Measurements from ENCODE around the gene KCNJ5.

The KCNJ5 gene

DNA sequence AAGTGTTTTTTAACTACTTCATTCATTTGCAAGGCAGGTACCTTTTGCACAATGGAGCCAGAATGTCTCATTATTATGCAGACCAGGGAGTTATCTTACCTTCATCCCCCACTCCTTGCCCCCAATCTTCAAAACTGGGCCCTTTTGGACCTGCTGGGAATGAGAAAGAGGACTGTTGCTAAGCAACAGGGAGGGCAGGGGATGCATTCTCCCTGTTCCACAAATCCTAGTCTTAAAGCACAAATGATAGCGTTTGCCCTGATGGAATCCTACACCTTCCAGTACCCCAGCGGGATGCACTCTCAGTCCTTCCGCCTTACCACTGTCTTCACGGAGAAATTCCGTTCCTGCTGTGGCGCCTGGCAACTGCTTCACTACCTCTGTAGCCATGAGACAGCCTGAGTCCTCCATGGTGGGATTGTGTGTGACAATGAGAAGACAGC, 20.0 kb upstream of the KCNJ5 start:
- DNase-seq (ENCODE audit: low read depth in 2 of 2) = no peak

DNA sequence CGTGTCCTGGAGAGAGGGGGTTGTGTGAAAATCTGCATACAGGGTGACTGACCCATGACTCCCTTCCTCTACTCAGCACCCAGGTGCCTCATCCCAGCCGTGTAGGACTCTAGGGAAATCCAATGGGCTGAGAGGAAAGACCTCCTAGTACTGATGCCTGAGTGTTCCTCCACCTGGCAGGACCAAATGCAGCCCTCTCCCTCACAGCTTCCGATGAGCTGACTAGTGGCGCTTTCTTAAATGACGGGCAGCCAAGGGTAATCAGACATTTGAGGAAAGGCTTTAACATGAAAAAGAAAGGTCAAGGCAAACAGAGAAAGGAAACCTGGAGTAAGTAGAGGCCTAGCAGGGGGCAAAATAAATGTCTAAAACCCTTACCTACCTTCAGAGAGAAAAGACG, 19.1 kb upstream of the KCNJ5 start:
- no peak for DNase-seq (ENCODE audit: low read depth in 2 of 2)

DNA sequence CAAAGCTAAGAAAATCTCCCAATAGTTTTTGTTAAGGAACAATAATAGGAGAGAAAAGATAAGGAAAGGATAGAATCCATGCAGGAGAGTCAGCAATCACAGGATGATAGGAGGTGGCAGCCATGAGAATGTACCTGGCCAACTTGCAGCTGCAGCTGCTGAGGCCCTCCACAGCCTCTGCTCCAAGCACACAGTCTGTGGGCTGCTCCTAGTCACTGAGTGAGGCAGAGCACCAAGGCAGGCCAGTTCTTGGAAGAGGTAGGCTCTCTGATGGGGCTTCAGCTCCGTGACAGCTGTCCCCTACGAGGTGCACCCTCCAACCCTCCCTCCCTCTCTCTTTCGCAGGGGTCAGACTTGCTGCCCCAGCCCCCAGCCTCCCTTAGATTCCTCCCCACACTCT, 18.6 kb upstream of the KCNJ5 start:
- DNase-seq (ENCODE audit: low read depth in 2 of 2) = no peak

DNA sequence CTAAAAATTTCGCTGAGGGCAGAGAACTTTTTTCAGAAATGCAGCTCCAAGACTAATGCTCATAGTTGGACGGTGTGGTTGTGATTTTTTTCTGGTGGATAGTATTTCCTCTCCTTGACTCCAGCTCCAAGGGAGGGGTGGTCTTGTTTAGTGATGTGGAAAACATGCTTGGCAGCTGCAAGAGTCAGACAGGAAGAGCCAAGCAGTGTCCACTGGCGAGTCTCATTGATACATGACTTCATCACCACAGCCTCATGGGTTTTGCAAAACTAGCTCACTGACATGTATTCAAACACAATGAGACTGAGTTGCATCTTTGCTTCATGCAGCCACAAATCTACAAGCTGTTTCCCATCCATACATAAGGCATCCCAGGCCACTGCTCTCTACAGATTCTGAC, 16.7 kb upstream of the KCNJ5 start:
- DNase-seq (ENCODE audit: low read depth in 2 of 2) = no peak

DNA sequence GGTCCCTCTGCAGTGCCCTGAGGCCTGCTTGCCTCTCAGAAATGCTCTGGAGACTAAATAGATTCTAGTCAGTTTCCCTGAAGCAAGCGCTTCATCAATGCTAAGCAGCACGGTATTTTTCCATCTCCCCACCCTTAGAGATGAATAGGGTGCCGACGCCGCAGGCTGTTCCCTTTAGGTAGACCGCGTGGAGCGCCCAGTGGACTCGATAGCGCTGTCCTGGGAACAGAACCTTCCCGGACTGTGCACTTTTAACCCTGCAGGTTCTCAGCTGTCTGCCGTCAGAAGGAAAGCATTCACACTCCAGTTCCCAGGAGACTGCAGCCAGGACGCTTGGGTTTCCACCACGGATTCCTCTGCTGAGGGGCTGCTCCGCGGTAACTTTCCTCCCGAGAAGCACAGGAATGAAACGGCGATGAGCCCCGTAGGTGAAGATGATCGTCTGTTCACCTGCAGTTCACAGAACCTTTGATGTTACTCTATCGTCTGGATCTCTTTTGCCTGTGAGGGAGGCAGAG, 15.0 kb upstream of the KCNJ5 start:
- no peak for DNase-seq (ENCODE audit: low read depth in 2 of 2)

DNA sequence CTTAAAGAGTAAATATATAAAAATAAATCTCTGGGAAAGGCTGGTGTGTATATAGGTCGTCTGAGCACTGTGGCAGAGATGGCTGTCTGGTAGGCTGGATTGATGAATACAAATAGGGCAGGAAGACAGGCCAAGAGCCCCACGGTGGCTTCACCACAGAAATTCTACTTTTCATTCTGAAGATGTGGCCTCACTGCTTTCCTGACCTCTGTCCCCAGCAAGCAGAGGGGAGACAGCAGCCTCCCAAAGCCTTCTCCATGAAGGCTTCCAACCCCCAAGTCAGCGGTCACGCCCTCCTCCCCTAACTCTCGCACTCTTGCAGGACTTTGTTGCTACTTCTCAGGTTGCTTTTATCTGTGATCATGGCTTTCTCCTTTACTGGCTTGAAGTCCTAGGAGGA, 13.4 kb upstream of the KCNJ5 start:
- DNase-seq (ENCODE audit: low read depth in 2 of 2) = no peak

DNA sequence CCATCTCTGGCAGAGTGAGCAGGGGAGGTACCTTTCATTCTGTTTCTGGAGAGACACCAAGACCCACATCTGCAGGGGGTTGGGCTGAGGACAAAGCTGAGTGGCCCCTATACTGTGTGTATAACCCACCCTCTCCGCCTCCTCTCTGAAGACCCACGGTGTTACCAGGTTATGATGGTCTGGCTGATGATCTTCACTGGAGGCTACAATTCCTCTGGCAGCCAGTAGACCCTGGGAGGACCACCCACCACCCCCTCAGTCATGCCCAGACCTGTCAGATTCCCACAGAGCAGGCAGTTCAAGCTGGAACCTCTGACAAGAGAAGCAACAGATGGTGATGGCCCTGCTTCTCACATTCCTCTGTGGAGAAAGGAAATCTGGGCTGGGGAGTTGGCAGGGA, 12.7 kb upstream of the KCNJ5 start:
- no peak for DNase-seq (ENCODE audit: low read depth in 2 of 2)

DNA sequence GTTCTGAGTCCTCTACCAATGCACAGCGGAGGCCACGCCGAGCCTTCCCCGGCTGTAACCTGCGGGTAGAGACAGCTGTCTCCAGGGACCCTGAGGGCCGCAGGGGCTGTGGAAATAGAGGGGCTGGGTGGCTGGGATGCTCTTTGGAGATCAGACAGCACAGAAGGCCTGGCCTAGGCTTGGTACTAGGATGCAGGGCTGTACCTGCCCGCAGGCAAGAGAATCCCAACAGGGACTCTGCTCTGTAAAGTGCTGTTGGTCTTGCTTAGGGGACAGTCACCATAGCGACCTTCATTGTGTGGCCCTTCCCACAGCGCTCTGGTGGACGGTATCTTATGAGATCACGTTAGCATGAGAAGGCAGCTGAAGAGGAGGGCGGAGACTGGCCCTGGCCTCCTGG, 11.3 kb upstream of the KCNJ5 start:
- DNase-seq (ENCODE audit: low read depth in 2 of 2) = no peak

DNA sequence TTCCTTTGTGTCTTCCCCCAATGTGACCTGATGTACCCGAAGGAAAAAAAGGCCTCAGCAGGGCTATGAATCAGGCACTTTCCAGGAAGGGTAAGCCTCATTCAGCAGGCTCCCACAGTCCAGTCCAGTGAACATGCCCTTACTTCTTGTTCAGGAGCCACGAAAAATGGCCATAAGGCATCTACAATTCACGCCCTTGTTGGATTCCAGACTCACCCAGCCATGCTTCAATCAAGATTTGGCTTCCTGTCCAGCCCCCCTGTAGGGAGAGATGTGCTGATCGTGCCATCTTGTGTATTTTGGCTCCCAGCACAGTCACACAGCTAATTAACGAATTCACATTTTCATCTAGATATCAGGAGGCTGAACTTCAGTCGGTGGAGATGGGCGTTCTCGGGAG, 9.9 kb upstream of the KCNJ5 start:
- no peak for DNase-seq (ENCODE audit: low read depth in 2 of 2)

DNA sequence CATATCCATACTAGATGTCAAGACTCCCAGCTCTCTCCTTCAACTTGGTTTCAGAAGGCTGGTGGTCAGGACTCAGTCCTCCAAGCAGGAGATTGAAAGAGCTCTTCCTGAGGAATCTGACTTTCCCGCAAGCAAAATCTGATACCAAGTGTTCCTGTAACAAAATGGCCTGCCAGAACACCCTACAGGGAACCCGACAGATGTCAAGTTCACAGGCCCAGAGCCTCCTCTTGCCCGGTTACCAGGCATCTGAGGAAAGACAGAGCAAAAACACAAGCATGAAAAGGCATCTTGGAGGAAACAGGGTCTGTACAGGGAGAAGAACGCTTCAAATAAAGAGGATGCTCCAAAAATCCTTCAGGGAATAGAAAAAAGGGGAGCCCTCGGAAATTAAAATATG, 8.7 kb upstream of the KCNJ5 start:
- no peak for DNase-seq (ENCODE audit: low read depth in 2 of 2)

DNA sequence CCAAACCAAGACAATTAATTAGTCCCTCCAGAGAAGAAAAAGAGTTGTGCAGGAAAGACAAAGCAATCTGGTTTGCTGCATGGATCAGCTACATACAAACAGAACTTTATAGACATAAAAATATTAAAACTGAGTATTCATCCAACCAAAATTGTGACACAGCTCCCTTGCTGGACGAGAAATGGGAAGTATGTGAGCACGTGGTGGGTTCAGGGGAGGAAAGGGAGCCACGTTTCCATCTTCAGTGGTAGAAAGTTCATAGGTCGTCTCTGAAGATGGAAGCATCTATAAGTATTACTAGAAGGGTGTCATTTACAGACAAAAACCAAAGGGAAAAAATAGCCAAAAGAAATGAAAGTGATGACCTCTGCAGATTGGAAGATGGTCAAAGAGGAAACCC, 7.1 kb upstream of the KCNJ5 start:
- no peak for DNase-seq (ENCODE audit: low read depth in 2 of 2)

DNA sequence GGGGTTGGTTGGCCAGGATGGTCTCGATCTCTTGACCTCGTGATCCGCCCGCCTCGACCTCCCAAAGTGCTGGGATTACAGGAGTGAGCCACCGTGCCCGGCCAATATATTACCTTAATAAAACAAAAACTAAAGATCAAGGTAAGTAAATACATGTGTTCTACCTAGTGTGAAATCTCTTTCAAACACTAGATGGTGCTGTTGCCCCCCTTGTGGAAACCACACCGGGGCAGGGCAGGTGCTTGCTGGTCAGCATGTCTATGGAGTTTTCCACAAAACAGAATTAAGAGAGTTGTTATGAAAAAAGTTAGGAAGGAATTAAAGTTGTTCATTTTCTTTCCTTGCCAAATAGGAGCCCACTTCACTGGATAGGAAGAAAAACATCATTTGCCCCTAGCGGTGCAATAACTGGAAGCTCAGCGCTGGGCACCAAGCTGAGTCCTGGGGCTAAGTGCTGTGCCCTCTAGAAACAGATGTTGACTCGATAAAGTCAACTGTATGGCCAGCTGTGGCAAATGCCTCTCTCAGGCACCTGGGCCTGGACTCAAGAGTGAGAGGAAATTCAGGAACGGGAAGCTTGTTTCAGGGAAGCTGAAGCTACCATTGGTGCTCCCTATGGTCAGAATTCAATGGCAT, 6.3 kb upstream of the KCNJ5 start:
- DNase-seq (ENCODE audit: low read depth in 2 of 2) = peak in 1 of 2 donors; percentile 35

DNA sequence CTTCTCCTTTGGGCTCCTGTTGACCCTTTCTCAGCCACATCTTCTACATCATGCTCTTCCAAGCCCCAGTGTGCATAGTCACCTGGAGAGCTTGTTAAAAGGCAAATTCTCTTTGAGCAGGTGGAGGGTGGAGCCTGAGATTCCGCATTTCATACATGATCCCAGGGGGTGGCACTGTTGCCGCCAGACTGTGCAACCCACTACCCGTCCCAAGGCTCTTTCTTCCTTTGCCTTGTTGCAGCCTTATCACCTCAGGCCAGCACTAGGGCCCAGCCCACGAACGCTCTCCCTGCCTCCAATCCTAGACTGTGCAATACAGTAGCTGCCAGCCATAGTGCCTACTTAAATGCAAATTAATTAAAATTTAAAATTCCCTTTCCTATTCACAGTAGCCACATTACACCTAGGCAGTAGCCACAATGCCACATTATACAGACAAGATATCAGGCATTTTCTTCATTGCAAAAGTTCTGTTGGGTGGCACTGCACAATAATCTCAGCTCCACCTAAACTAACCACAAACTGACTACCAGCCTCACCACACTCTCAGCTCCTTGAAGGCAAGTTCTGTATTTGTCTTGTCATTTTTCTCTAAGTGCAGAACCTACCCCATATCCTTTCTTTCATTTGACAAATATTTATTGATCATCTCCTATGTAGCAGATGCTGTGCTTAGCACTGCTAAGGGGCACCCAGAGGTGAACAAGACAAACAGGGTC, 4.6 kb upstream of the KCNJ5 start:
- no peak for DNase-seq (ENCODE audit: low read depth in 2 of 2)

DNA sequence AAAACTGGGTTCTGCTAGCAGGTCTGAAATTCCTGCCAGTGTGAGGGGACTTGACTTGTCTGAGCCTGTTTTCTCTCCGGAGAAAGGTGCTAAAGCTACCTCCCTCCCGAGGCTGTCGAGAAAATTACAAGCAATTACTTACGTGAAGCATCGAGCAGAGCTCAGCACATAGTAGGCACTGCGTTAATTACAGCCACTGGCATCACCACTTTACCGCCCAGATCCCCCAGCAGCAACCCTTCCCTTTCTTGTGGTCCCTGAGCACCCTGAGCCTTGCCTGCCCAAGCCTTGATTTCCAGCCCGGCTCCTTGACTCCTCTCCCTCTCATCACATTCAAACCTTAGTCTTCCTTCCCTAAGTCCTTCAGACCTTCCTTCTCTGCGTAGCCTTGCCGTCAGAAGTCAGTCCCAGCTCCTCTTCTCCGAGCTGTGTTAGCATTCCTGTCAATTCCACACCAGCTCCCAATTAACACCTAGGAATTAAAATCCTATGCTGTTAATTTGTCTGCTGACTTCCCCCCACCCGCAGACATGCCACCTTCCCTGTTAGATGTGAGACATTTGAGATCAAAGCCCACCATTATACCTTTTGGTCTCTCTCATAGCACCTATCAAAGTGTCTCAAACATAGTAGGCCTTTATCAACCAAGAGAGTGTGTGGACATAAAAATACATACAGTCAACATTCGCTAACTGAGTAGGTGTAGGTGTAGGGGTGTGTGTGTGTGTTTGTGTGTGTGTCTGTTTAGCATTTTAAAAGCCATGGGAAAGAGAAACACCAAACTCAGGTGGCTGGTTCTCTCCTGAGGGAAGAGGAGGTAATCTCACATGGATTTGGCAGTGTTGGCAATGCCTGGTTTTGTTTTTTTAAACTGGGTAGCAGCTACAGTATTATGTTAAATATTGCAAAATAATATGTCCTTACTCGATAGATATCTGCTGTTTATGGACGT, 2.8 kb upstream of the KCNJ5 start:
- DNase-seq (ENCODE audit: low read depth in 2 of 2) = no peak

DNA sequence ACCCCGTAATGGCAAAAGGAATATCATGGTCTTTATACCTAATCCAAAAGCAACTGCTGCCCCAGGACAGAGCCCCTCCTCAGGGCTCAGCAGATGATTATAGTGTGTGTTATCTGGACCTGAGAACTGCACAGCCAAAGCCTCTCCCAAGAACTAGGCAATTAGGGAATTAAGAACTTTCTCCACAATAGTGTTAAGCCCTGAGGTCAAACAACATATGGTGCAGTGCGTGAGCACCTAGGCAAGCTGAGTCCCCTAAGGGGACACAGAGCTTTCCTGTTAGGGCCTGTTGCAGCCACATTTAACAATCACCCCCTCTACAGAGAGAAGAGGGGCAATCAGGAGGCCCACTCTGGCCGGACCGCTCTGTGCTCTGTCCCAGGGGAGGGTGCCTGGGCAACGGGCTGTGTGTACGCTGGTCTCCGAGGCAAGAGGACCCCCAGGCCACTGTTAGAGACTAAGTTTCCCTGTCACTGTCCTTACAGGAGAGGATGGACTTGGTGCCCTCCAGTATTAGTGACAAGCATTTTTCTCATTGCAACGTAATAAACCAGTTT, 1.4 kb upstream of the KCNJ5 start:
- no peak for DNase-seq (ENCODE audit: low read depth in 2 of 2)

DNA sequence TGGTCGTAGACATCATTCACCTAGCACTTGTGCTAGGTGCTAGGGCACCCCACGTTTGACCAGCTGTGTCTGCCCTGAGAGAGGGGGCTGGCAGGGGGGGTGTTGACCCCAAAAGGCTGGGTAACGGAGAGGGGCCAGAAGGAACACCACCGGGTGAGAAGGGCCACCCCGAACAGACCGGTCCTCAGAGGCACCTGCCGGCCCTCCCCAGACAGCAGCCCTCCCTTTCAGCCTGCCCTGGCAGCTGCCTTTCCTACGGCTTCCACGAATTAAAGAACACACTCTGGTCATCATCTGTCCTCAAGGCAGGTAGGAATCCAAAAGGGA, 977 bp upstream of the KCNJ5 start:
- no peak for DNase-seq (ENCODE audit: low read depth in 2 of 2)

DNA sequence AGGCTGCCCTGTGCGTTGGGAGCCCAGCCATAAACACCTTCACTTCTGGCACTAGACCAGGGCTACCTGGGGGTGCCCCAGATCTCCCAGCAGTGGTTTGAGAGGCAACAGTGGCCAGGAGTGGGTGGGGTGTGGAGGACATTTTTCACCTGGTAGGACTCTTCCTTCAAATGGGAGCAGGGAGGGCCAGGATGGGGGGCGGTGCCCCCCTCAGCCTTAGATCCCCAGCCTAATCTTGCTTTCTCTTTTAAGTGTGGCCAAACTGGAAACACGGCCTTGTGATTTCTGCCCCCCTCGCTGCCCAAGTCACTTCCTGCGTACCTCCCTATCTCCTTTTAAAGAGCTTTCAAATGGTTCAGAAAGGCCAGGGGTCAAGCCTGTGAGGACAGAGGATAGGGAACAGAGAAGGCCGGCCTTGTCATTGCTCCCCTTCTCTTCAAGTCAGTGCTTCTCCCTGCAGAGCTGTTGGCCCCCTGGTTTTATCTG, 800 bp downstream of the KCNJ5 start:
- DNase-seq (ENCODE audit: low read depth in 2 of 2) = no peak

DNA sequence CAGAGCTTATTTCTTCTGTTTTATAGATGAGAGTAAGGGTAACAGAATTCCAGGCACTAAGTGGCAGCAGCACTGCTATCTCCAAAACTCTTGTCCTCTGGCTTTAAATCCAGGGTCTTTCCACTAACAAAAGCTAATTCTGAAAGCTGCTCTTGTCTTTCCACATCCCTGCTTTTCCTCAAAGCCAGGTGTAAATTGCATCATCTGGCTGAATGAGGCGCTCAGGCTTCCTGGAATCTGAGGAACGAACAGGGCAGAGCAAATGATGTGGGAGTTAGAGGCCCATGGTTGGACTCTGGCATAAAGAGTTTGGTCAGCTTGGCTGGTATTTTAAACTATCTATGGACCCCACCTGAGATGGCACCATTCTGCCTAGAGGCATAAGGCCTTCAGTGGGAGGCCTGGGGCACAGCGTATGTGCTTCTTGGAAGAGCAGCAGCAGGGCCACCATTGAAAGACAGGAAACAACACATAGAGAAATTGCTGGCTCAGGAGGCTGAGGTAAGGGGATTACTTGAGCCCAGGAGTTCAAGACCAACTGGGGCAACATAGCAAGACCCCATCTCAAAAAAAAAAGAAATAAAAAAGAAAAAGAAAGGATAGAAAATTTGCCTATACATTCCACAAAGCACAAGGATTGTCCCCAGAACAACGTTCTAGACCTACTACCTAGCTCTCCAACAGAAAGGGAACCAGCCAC, 1.9 kb downstream of the KCNJ5 start:
- no peak for DNase-seq (ENCODE audit: low read depth in 2 of 2)

DNA sequence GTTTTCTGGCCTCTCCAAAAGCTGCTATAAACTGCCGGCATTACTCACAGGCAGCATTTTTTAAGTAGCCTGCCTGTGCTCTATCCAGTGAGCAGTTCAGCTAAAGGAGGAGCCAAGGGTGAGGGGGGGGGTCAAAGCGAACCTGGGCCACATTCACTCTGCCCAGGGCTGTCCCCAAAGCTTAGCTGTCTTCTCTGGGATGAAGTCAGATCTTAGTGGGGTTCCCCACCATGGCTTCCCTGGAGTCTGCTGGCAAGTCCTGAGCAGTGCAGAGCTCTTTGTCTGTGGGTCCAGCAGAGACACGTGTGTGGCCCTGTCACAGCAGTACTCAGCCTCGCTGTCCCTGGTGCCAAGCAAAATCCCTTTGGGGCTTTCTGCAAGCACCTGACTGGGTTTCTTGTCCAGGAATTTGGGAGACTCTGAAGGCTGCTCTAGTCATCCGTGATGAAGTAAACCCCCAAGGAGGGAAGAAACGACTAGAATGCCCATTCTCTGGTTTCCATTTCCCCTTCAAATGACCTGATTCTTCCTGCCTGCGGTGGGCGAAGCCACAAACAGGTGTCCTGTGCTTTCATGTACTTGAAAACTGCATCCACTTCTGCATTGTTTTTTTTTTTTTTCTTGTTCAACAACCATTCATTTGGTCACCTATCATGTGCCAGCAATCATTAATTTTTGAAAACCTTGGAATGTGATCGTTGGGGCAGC, 2.6 kb downstream of the KCNJ5 start:
- DNase-seq (ENCODE audit: low read depth in 2 of 2) = no peak

DNA sequence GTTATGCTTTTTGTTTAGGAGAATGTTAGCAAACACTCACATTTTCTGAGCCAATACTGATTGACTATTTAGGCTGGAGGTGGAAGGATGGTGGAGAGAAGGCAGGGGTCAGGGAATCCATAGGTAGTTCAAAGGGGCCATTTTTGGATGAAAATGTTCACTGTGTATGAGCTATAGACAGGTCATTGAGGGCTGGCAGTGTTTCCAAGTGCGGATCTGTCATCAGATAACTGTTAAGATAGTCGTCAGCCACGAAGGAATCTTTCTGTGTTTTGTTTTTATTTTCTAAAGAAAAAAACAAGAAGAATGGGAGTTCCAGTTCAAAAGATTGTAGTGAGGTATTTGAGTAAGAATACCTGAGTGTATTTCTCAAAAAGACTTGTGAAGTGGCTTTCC, 3.1 kb downstream of the KCNJ5 start:
- DNase-seq (ENCODE audit: low read depth in 2 of 2) = no peak

DNA sequence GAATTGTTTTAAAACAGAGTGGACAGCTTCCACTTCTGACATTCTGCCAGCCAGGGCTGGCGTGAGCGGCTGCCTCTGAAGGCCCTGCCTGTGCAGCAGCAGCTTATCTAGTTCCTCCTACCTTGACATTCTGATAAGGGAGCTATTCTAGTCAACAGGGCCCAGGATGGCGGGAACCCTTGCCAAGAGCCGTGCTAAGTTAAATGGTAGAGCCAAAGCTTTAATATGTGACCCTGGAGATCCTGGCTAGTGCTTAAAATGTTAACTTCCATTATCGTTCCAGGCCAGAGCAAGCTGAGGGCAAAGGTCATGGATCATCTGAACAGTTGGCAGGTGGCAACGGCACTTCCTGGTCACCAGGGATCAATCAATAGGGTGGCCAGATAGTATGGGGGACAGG, 3.5 kb downstream of the KCNJ5 start:
- DNase-seq (ENCODE audit: low read depth in 2 of 2) = no peak

All from stimulated activated CD4-positive, alpha-beta T cell treated with anti-CD3 and anti-CD28 coated beads, Interleukin-4, amount 100 ng/mL, for 48 hours (primary cell).